Stimulated activated CD8-positive, alpha-beta memory T cell treated with anti-CD3 and anti-CD28 coated beads, Interleukin-2, amount 100 ng/mL, for 1 hour (primary cell): Measurements from ENCODE around the gene AGPAT4.
"Not testable (repeated sequence)": the region's sequence is repeated elsewhere in the genome, so short reads cannot be mapped to it uniquely, and the experiment has no call there.

Experiments
- DNase-seq, 2 donors: peaks; one replicate each; pipeline ENCODE4 v3.0.0-alpha.2; 2020; ENCODE audit warnings: low read depth in 2 of 2

Gene AGPAT4

GRCh38 chr6:161138543-161139303, 135.1 kb downstream of the AGPAT4 start:
- no peak for DNase-seq

- no peak for DNase-seq
These were observed 135.9 kb downstream of the AGPAT4 start for GRCh38 chr6:161137839-161138542.

GRCh38 chr6:161137320-161137719, 136.5 kb downstream of the AGPAT4 start:
- no peak for DNase-seq

- DNase-seq: no peak
These were observed 137.2 kb downstream of the AGPAT4 start for GRCh38 chr6:161136655-161137054.

GRCh38 chr6:161135695-161136591, 137.9 kb downstream of the AGPAT4 start:
- no peak for DNase-seq

- DNase-seq: no peak
These were observed 139.1 kb downstream of the AGPAT4 start for GRCh38 chr6:161134550-161135298.

- DNase-seq: no peak
These were observed 139.9 kb downstream of the AGPAT4 start for GRCh38 chr6:161133963-161134362.

GRCh38 chr6:161132384-161132783, 141.5 kb downstream of the AGPAT4 start:
- DNase-seq: no peak

GRCh38 chr6:161130967-161131766, 142.7 kb downstream of the AGPAT4 start:
- DNase-seq: no peak

- no peak for DNase-seq
These were observed 143.3 kb downstream of the AGPAT4 start for GRCh38 chr6:161130541-161130940.

- no peak for DNase-seq
These were observed 145.1 kb downstream of the AGPAT4 start for GRCh38 chr6:161128680-161129196.

- no peak for DNase-seq
These were observed 145.6 kb downstream of the AGPAT4 start for GRCh38 chr6:161128230-161128629.

- DNase-seq: no peak
These were observed 146.7 kb downstream of the AGPAT4 start for GRCh38 chr6:161127071-161127740.

GRCh38 chr6:161125591-161125990, 148.3 kb downstream of the AGPAT4 start:
- DNase-seq: no peak

GRCh38 chr6:161123319-161123718, 150.5 kb downstream of the AGPAT4 start:
- not testable (repeated sequence) for DNase-seq

GRCh38 chr6:161117942-161118341, 155.9 kb downstream of the AGPAT4 start:
- DNase-seq: no peak

- no peak for DNase-seq
These were observed 156.6 kb downstream of the AGPAT4 start for GRCh38 chr6:161117308-161117707.

- no peak for DNase-seq
These were observed 157.3 kb downstream of the AGPAT4 start for GRCh38 chr6:161116554-161116953.

- DNase-seq: no peak
These were observed 158.4 kb downstream of the AGPAT4 start for GRCh38 chr6:161115468-161115867.

GRCh38 chr6:161111261-161111660, 162.6 kb downstream of the AGPAT4 start:
- no peak for DNase-seq
